Neutrophil (primary cell): ENCODE data around the gene MAST1.

Source experiments
- H3K27ac ChIP-seq: fragments of 200-600 bp; sonication (generic); 2 replicates; pipeline ENCODE4 v1.5.1; 2016; ENCODE audit warnings: mild to moderate bottlenecking, moderate library complexity
- H3K27me3 ChIP-seq: fragments of 200-600 bp; sonication (generic); 2 replicates; pipeline ENCODE4 v1.6.0; 2016; ENCODE audit warnings: mild to moderate bottlenecking
- H3K36me3 ChIP-seq: fragments of 200-600 bp; sonication (generic); 2 replicates; pipeline ENCODE4 v1.5.1; 2017
- H3K4me1 ChIP-seq, 2 experiments: fragments of 200-600 bp in 1 of 2; sonication (generic) in 1 of 2; 1 replicate in 1 of 2; 2 replicates in 1 of 2; pipeline versions ENCODE4 v1.5.1 to v1.6.1; 2013 to 2016; ENCODE audit warnings: low read depth in 1 of 2, low read length in 1 of 2, mild to moderate bottlenecking in 1 of 2, moderate library complexity in 1 of 2; ENCODE audit not compliant: control insufficient read depth in 1 of 2, insufficient read depth in 1 of 2
- H3K4me3 ChIP-seq, 2 experiments: fragments of 200-600 bp in 1 of 2; sonication (generic) in 1 of 2; 1 replicate in 1 of 2; 2 replicates in 1 of 2; pipeline ENCODE4 v1.5.1; 2013 to 2016; ENCODE audit warnings: low read depth in 1 of 2, low read length in 1 of 2, mild to moderate bottlenecking in 1 of 2, moderate library complexity in 1 of 2
- H3K9me3 ChIP-seq: fragments of 200-600 bp; sonication (generic); 2 replicates; pipeline ENCODE4 v1.5.1; 2016
- TF ChIP-seq, protein P1 (sequence below): fragments of 200-600 bp; sonication (generic); IDR thresholded peaks from 2 replicates; pipeline ENCODE4 v1.5.1; 2016; ENCODE audit warnings: antibody characterized with exemption

MAST1 gene

DNA sequence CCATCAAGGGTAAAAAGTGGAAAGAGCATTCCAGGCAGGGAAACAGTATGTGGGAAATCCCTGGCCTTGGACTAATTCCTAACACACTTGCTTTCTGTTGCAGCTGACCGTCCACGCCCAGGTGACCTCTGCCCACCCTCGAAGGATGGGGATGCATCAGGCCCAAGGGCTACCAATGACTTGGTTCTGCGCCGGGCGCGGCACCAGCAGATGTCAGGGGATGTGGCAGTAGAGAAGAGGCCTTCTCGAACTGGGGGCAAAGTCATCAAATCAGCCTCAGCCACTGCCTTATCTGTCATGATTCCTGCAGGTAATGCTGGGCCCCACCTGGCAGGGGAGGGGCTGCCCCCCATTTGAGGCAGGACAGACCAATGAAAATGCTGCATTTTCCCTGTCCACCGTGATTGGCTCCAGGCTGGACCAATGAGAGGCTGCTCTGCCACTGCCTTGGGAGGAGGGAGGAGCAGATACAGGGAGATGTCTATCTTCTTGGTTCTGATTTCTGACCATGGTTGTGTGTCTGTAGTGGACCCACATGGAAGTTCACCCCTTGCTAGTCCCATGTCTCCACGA, 30.3 kb downstream of the MAST1 start:
- Histone ChIP-seq H3K27ac (no peak overlapping the region), H3K4me1 (peaks cover 9 to 10% of the 10 kb centered on the region in 2 experiments), H3K4me3 (no peak overlapping the region), H3K9me3 (no peaks in the 10 kb centered on the region), H3K36me3 (no peaks in the 10 kb centered on the region), H3K27me3 (peaks cover 28% of the 10 kb centered on the region)
- TF ChIP-seq, protein P1, sequence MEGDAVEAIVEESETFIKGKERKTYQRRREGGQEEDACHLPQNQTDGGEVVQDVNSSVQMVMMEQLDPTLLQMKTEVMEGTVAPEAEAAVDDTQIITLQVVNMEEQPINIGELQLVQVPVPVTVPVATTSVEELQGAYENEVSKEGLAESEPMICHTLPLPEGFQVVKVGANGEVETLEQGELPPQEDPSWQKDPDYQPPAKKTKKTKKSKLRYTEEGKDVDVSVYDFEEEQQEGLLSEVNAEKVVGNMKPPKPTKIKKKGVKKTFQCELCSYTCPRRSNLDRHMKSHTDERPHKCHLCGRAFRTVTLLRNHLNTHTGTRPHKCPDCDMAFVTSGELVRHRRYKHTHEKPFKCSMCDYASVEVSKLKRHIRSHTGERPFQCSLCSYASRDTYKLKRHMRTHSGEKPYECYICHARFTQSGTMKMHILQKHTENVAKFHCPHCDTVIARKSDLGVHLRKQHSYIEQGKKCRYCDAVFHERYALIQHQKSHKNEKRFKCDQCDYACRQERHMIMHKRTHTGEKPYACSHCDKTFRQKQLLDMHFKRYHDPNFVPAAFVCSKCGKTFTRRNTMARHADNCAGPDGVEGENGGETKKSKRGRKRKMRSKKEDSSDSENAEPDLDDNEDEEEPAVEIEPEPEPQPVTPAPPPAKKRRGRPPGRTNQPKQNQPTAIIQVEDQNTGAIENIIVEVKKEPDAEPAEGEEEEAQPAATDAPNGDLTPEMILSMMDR = no peak

- no peaks in the 10 kb centered on the region for H3K36me3 ChIP-seq
- no peak overlapping the region for H3K4me3 ChIP-seq
- no peaks in the 10 kb centered on the region for H3K9me3 ChIP-seq
- H3K4me1 ChIP-seq = peaks cover 9 to 10% of the 10 kb centered on the region in 2 experiments
- H3K27ac ChIP-seq = no peak overlapping the region
- TF ChIP-seq, protein P1 = no peak
- peaks cover 27% of the 10 kb centered on the region for H3K27me3 ChIP-seq
Observed at GRCh38 chr19:12871681-12872080, 33.4 kb downstream of the MAST1 start.

DNA sequence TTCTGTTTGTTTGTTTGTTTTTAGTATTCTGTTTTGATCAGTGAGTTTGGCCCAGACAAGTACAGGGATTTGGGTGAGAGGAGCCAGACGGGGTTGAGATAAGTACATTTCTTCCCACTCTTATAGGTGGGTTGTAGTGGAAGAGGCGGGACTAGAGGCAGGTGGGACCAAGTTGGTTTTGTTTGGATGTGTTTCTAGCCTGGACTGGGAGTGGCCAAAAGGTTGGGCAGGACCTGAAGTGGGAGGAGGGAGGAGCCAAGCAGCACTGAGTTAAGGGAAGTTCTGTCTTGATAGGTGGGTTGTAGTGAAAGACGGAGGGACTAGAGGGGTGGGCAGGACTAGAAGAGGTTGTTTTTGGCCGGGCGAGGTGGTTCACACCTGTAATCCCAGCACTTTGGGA, 33.9 kb downstream of the MAST1 start:
- Histone ChIP-seq H3K4me3 (no peak overlapping the region), H3K36me3 (no peaks in the 10 kb centered on the region), H3K27me3 (peaks cover 21% of the 10 kb centered on the region), H3K4me1 (peaks cover 6 to 8% of the 10 kb centered on the region in 2 experiments), H3K27ac (no peak overlapping the region), H3K9me3 (no peaks in the 10 kb centered on the region)
- TF ChIP-seq, protein P1 = no peak

- no peaks in the 10 kb centered on the region for H3K9me3 ChIP-seq
- TF ChIP-seq, protein P1 = no peak
- H3K4me1 ChIP-seq = no peaks in the 10 kb centered on the region
- no peaks in the 10 kb centered on the region for H3K36me3 ChIP-seq
- H3K4me3 ChIP-seq = peak overlapping the region in 1 of 2 experiments; percentile 32
- no peak overlapping the region for H3K27ac ChIP-seq
- H3K27me3 ChIP-seq = peaks cover 11% of the 10 kb centered on the region
Observed at GRCh38 chr19:12872941-12873890, 34.9 kb downstream of the MAST1 start.

GRCh38 chr19:12873891-12874745, 35.8 kb downstream of the MAST1 start:
- TF ChIP-seq, protein P1 = no peak
- H3K9me3 ChIP-seq = no peaks in the 10 kb centered on the region
- H3K27ac ChIP-seq = no peak overlapping the region
- H3K27me3 ChIP-seq = peaks cover 2% of the 10 kb centered on the region
- H3K4me3 ChIP-seq = no peak overlapping the region
- H3K4me1 ChIP-seq = no peaks in the 10 kb centered on the region
- no peaks in the 10 kb centered on the region for H3K36me3 ChIP-seq
